GM21360 (cell line): ENCODE data around the gene MAFG.
A peak's percentile ranks its signal among the peaks of the same experiment; 100 is the strongest.

ENCODE experiments used
- ATAC-seq: cut with Tn5 transposase; IDR thresholded peaks from one replicate; pipeline ENCODE4 v1.9.1; 2021; ENCODE audit warnings: mild to moderate bottlenecking, moderate library complexity; ENCODE audit not compliant: unreplicated experiment

MAFG gene

DNA sequence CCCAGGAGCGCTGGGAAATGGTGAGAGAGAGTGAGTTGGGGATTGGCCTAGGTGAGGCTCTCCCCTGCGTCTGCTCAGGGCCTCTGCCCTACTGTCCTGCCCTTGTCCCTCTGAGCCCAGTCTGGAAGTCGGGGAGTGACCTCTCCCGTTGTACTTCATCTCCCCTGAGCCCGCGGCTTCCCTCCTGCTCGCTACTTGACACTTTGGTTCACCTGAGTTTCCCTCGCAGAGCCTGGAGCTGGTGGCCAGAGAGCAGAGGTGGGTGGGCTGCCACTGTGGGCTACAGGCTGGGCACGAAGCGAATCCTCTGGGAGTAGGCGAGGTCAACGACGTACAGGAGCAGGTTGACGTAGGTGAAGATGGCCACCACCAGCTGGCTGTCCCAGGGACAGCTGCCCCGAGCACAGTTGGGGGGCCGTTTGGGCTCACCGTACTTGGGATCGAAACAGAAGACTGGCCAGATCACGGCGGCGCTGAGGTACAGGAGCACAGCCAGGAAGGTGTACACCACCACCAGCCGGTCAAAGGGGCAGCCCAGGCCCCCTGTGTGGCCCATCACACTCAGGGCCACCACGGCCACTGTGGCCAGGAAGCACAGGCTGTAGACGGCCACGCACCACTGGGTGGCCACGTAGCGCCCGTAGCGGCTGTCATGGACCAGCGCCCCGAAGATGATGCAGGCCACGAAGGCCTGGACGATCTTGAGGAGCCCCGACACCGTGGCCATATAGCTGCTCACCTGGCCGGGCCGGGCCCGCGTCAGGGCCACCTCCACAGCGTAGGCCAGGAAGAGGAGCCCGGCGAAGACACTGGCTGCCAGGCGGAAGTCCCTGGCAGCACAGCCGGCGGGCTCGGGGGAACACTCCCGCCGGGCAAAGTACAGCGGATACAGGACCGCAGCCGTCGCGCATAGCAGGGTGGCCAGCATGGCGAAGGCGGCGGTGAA is 13.3 kb upstream of the MAFG start:
- no peak for ATAC-seq

GRCh38 chr17:81939881-81940385 is 12.4 kb upstream of the MAFG start:
- no peak for ATAC-seq

DNA sequence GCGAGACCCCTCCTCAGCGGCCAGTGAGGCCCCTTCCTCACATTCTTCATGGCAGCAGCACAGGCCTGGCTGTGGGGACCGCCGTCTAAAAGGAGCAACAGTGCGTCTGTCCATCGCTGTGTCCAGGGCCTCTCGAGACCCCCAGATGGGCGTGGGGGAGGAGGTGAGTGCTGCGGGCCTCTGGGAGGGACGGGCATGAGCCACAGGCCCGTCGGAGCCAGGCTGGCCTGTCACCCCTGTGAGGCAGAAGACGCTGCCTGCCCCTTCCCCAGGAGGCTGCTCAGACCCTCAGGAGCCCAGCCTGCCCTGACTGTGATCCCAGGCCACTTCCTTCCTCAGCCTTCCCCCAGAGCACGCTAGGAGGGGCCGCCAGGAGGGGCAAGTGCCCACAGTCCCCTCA is 11.7 kb upstream of the MAFG start:
- no peak for ATAC-seq

- ATAC-seq: no peak
Measured at GRCh38 chr17:81935709-81936084, 8.2 kb upstream of the MAFG start.

GRCh38 chr17:81934850-81935708 is 7.5 kb upstream of the MAFG start:
- no peak for ATAC-seq

DNA sequence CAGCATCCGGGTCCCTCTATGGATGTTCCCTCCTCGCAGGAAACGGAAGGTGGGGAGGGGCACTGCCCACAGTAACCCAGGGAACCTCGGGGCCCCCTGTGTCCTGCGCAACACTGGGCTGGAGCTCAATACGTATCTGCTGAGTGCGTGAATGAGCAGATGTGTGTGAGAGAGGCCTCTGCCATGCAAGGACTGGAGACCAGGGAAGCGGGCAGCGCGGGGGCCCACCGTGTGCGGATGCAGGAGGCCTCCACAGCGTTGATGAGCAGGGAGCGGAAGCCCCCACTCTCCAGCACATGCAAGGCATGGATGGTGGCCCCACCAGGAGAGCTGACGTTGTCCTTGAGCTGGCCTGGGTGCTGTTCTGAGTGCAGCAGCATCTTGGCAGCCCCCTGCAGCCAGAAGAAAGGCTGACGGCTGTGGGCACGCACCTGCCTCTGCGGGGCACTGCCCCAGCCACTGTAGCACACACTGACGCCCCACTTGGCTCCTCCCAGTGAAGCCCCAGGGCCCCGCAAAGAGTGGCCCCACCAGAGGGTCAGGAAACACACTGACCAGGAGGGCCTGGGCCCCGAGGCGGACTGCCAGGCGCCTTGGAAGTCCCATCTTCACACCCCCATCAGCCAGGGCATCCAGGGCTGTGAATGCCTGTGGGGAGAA is 6.7 kb upstream of the MAFG start:
- no peak for ATAC-seq

- no peak for ATAC-seq
Measured at GRCh38 chr17:81933178-81933699, 5.7 kb upstream of the MAFG start.

- no peak for ATAC-seq
Measured at GRCh38 chr17:81932333-81932983, 4.9 kb upstream of the MAFG start.

DNA sequence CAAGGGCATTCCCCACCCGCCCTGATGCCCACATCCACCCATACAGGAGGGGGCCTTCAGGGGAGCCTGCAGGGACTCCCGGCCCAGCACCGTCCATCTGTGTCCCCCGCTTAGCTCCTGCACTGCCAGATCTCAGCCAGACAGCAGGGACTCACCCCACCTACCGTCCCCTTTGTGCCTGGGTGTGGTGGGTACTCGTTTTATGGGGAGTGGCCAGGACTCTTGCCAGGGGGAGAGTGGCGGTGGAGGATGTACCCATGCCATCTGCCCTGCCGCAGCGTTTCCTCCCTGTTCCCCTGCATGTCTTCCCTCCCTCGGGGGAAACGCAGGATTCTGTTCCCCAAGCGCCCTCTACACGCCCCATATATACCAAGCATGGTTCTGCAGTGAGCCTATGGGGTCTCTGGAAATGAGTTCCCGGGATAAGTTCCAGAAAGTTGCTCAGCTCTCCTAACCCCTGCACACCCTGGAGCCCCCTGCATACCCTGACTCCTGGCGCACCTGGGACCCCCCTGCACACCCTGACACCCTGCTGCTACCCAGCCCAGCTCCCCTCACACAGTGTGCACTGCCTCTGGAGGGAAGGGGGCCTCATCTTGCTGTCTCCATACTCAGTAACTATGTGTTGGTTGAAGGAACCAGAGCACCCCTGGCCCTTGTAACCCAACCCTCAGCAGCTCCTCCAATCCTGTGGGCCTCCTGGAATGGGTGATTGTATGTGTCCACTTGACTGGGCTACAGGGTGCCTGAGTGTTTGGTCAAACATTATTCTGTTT is 4.2 kb upstream of the MAFG start:
- ATAC-seq: no peak

GRCh38 chr17:81931189-81931556 is 3.6 kb upstream of the MAFG start:
- no peak for ATAC-seq

- ATAC-seq: no peak
Measured at GRCh38 chr17:81930142-81931125, 2.9 kb upstream of the MAFG start.

DNA sequence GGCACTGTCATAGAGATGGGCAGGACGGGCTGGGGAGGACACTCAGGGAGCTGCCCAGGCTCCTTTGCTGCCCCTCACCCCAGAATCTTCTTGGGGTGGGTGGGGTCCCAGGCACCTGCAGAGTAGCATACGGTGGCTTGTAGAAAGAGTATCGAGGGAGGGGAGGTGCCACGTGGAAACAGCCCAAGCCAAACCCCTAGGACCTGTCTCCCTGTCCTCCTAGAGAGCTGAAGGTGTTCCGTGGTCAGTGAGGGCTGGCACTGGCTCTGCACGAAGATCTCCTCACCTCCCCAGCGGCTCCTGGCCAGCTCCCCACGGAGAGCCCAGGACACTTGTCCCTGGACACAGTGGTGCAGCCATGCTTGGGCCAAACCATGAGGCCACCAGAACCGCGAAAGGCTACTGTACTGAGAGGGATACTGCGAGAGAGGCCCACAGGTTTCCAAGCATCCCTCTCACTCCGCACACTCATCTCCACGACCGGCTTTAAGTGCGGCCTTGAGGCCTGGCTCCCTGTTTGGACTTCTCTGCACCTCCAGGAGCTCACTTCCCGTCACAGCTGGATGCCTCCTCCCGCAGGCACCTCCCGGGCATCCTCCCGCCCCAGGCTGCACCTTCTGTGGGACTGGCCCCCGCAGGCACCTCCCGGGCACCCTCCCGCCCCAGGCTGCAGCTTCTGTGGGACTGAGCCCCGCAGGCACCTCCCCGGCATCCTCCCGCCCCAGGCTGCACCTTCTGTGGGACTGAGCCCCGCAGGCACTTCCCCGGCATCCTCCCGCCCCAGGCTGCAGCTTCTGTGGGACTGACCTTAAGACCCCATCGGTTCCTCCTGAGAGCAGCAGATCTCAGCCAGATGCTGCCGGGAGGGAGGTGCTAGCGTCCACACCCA is 2.0 kb upstream of the MAFG start:
- ATAC-seq: no peak

GRCh38 chr17:81928544-81929252 is 1.2 kb upstream of the MAFG start:
- no peak for ATAC-seq

- peak; percentile 3 for ATAC-seq
Measured at GRCh38 chr17:81927152-81927652, 333 bp downstream of the MAFG start.

- ATAC-seq: peak; percentile 23
Measured at GRCh38 chr17:81926451-81927151, 934 bp downstream of the MAFG start.

DNA sequence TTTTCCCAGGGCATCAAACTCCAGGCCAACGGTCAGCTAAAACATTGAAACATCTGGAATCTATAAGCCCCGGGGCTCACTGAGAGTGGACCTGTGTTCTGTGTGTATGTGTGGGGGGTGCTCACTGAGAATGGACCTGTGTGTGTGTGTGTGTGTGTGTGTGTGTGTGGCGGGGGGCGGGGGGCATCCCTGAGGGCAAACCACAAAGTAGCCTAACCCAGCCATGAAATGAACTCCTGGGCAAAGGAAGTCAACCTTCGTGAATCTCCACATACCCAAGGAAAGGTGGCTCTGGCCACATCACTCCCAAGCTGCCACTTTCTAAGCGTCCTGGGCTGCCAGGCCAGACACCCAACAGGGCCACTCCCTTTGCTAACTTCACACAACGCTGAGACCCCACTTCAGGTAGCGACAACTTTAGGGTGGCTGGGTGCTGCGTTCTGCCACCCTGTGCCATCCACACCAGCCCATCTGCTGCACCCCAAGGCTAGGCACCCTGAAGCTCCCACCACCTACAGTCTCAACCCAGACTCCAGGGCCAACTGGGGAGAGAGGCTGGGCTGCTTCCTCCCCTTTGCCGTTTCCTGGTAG is 1.6 kb downstream of the MAFG start:
- ATAC-seq: no peak
